Measurements from ENCODE around the gene RAB8B. TPM values are rescaled to one million over a fixed set of nuclear protein-coding genes. Genes with fewer than 3 reads are reported as not detected.
A peak's percentile ranks its signal among the peaks of the same experiment; 100 is the strongest.

The RAB8B gene
- total RNA-seq, 2 donors from 2014 or later, result 21.9 to 28.8 TPM

GRCh38 chr15:63256433-63257274 lies 67.2 kb downstream of the RAB8B start:
- TF ChIP-seq CTCF (conservative IDR thresholded peaks at IDR 0.05), result no peak
- Mint-ChIP-seq H3K27ac (peak overlapping the region; percentile 69), H3K4me3 (no peak overlapping the region), H3K9me3 (peaks cover 5% of the 10 kb centered on the region), H3K27me3 (ENCODE audit: insufficient read depth) (no peaks in the 10 kb centered on the region), H3K36me3 (ENCODE audit: low read depth) (peaks cover 43% of the 10 kb centered on the region), H3K4me1 (peaks cover 17% of the 10 kb centered on the region)
- no peak overlapping the region for H3K9ac ChIP-seq (ENCODE audit: extremely low read depth, low read length, poor library complexity, severe bottlenecking)
- H3K4me1 ChIP-seq (ENCODE audit: control insufficient read depth, insufficient read depth, low read length), result peaks cover 6% of the 10 kb centered on the region
- peak overlapping the region; percentile 96 for H3K27ac ChIP-seq (ENCODE audit: low read depth, low read length)
- no peaks in the 10 kb centered on the region for H3K27me3 ChIP-seq (ENCODE audit: control insufficient read depth, insufficient read depth, low read length, poor library complexity, severe bottlenecking)
- WGBS, 2 experiments (ENCODE audit: insufficient coverage in 1 of 2, insufficient read length in 1 of 2), result 15 to 18% methylated on average over 3 to 4 of the region's 5 CpGs
- H3K9me3 ChIP-seq (ENCODE audit: control insufficient read depth, low read length), result peaks cover 9% of the 10 kb centered on the region
- no peak for DNase-seq
- peaks cover 18% of the 10 kb centered on the region for H3K36me3 ChIP-seq (ENCODE audit: control insufficient read depth, insufficient read depth, low read length)
- H3K4me3 ChIP-seq (ENCODE audit: low read length), result peak overlapping the region; percentile 62

GRCh38 chr15:63258658-63259057 lies 69.3 kb downstream of the RAB8B start:
- WGBS, 2 experiments (ENCODE audit: insufficient coverage in 1 of 2, insufficient read length in 1 of 2), result 93 to 99% methylated on average over 2 of the region's 2 CpGs
- Mint-ChIP-seq H3K4me1 (peaks cover 21% of the 10 kb centered on the region), H3K4me3 (no peak overlapping the region)

GRCh38 chr15:63260791-63261190 lies 71.4 kb downstream of the RAB8B start:
- no peak for TF ChIP-seq CTCF (conservative IDR thresholded peaks at IDR 0.05)
- no peaks in the 10 kb centered on the region for H3K27me3 Mint-ChIP-seq (ENCODE audit: insufficient read depth)
- Histone ChIP-seq H3K27ac (ENCODE audit: low read depth, low read length) (no peak overlapping the region), H3K27me3 (ENCODE audit: control insufficient read depth, insufficient read depth, low read length, poor library complexity, severe bottlenecking) (no peaks in the 10 kb centered on the region), H3K4me1 (ENCODE audit: control insufficient read depth, insufficient read depth, low read length) (peaks cover 14% of the 10 kb centered on the region), H3K4me3 (ENCODE audit: low read length) (no peak overlapping the region), H3K9ac (ENCODE audit: extremely low read depth, low read length, poor library complexity, severe bottlenecking) (no peak overlapping the region), H3K36me3 (ENCODE audit: control insufficient read depth, insufficient read depth, low read length) (peaks cover 18% of the 10 kb centered on the region), H3K9me3 (ENCODE audit: control insufficient read depth, low read length) (peaks cover 9% of the 10 kb centered on the region)
- peaks cover 42% of the 10 kb centered on the region for H3K36me3 Mint-ChIP-seq (ENCODE audit: low read depth)
- WGBS, 2 experiments (ENCODE audit: insufficient coverage in 1 of 2, insufficient read length in 1 of 2), result 95 to 100% methylated on average over 1 to 5 of the region's 5 CpGs
- no peak for DNase-seq
- H3K4me3 Mint-ChIP-seq, result no peak overlapping the region
- peaks cover 26% of the 10 kb centered on the region for H3K4me1 Mint-ChIP-seq
- no peak overlapping the region for H3K27ac Mint-ChIP-seq
- H3K9me3 Mint-ChIP-seq, result peaks cover 5% of the 10 kb centered on the region

More at GRCh38 chr15:63258658-63259057, 69.3 kb downstream of the RAB8B start:
- Mint-ChIP-seq H3K36me3 (ENCODE audit: low read depth) (peaks cover 46% of the 10 kb centered on the region), H3K27me3 (ENCODE audit: insufficient read depth) (no peaks in the 10 kb centered on the region), H3K9me3 (peaks cover 5% of the 10 kb centered on the region), H3K27ac (no peak overlapping the region)
- peaks cover 9% of the 10 kb centered on the region for H3K9me3 ChIP-seq (ENCODE audit: control insufficient read depth, low read length)
- TF ChIP-seq CTCF (conservative IDR thresholded peaks at IDR 0.05), result no peak
- no peaks in the 10 kb centered on the region for H3K27me3 ChIP-seq (ENCODE audit: control insufficient read depth, insufficient read depth, low read length, poor library complexity, severe bottlenecking)
- H3K4me3 ChIP-seq (ENCODE audit: low read length), result no peak overlapping the region
- H3K27ac ChIP-seq (ENCODE audit: low read depth, low read length), result no peak overlapping the region
- no peak for DNase-seq
- H3K4me1 ChIP-seq (ENCODE audit: control insufficient read depth, insufficient read depth, low read length), result peaks cover 6% of the 10 kb centered on the region
- H3K36me3 ChIP-seq (ENCODE audit: control insufficient read depth, insufficient read depth, low read length), result peaks cover 18% of the 10 kb centered on the region
- H3K9ac ChIP-seq (ENCODE audit: extremely low read depth, low read length, poor library complexity, severe bottlenecking), result no peak overlapping the region
